K562 (cell line): ENCODE results near the gene MTX3.

ENCODE experiments used
- ATF2 ChIP-seq: sonication (generic); formaldehyde crosslinking; IDR thresholded peaks from 2 replicates; pipeline ENCODE4 v1.8.1; 2022; ENCODE audit warnings: missing genetic modification reagents
- CTCF ChIP-seq, 3 experiments: IDR thresholded peaks in 2 of 3; conservative IDR thresholded peaks in 1 of 3; 2 replicates each; pipeline ENCODE4 v1.5.1; 2011 to 2012; ENCODE audit warnings: low read length in 3 of 3, mild to moderate bottlenecking in 3 of 3, control low read depth in 2 of 3, improper control_type of control experiment in 1 of 3, inconsistent platforms in 1 of 3, low read depth in 1 of 3, mixed read lengths in 1 of 3, moderate library complexity in 1 of 3; ENCODE audit not compliant: insufficient read depth in 2 of 3
- HSF4 ChIP-seq: fragments of 250-450 bp; sonication (Bioruptor Pico); IDR thresholded peaks from 2 replicates; pipeline ENCODE4 v2.1.2; 2022; ENCODE audit warnings: mild to moderate bottlenecking, moderate library complexity, borderline replicate concordance
- MAZ ChIP-seq, 2 experiments: fragments of 450-650 bp in 1 of 2; sonication (generic) in 1 of 2; formaldehyde crosslinking; IDR thresholded peaks in 1 of 2; conservative IDR thresholded peaks in 1 of 2; 2 replicates each; pipeline versions ENCODE4 v1.4.0 to v1.5.0; 2020; ENCODE audit warnings: mild to moderate bottlenecking in 1 of 2, missing genetic modification reagents in 1 of 2
- POLR2AphosphoS5 ChIP-seq: IDR thresholded peaks from 2 replicates; pipeline ENCODE4 v1.6.1; 2011; ENCODE audit warnings: mild to moderate bottlenecking, low read depth, low read length, moderate library complexity; ENCODE audit not compliant: control insufficient read depth, insufficient read depth
- SNAPC5 ChIP-seq: fragments of 250-450 bp; sonication (Bioruptor Pico); IDR thresholded peaks from 2 replicates; pipeline ENCODE4 v1.8.0; 2021; ENCODE audit warnings: moderate library complexity, mild to moderate bottlenecking, inconsistent platforms
- ZFX ChIP-seq: sonication (generic); formaldehyde crosslinking; IDR thresholded peaks from 2 replicates; pipeline ENCODE4 v1.8.0; 2022; ENCODE audit warnings: mild to moderate bottlenecking, missing genetic modification reagents, moderate library complexity

DNA sequence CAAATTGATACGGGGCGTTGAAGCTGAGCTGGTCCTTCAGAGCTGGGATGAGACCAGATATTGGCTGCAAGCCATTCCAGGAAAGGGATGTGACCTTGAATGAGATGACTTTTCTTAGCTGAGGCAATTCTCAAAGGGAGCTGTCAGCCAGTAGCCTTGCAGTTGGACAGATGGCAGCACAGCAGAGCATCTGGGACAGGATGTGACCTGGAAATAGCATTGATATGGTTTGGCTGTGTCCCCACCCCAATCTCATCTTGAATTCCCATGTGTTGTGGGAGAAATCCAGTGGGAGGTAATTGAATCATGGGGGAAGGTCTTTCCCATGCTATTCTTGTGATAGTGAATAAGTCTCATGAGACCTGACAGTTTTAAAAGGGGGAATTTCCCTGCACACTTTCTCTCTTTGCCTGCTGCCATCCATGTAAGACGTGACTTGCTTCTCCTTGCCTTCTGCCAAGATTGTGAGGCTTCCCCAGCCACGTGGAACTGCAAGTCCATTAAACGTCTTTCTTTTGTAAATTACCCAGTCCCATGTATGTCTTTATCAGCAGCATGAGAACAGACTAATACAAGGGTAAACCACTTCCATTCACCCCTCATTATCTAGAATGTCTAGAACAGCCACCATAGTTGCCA lies 19.8 kb upstream of the MTX3 start:
- TF ChIP-seq CTCF (IDR thresholded peaks at IDR 0.05 in 2 of 3, conservative IDR thresholded peaks at IDR 0.05 in 1 of 3; ENCODE audit: insufficient read depth in 2 of 3, low read depth in 1 of 3, low read length in 3 of 3) = no peak
- TF ChIP-seq ATF2 (CRISPR knock-in tag) = no peak
- no peak for TF ChIP-seq ZFX (CRISPR knock-in tag)
- TF ChIP-seq MAZ (CRISPR knock-in tag; conservative IDR thresholded peaks at IDR 0.05 in 1 of 2, IDR thresholded peaks at IDR 0.05 in 1 of 2) = no peak
- no peak for TF ChIP-seq SNAPC5 (CRISPR knock-in tag)
- no peak for TF ChIP-seq HSF4
- TF ChIP-seq POLR2AphosphoS5 = no peak
